B cell (primary cell): ENCODE results near the gene TEAD1. TPM values are rescaled to one million over a fixed set of nuclear protein-coding genes. Genes with fewer than 3 reads are reported as not detected.

ENCODE experiments used
- ATAC-seq: fragments of 200-7000 bp; cut with Tn5 transposase; one replicate; pipeline ENCODE4 v1.10.0; 2021; ENCODE audit warnings: low read depth, mild to moderate bottlenecking, moderate number of reproducible peaks, moderate library complexity
- CTCF ChIA-PET: fragments of 350-600 bp; sonication (Branson Sonifier 250); formaldehyde crosslinking; loops from one replicate; lab custom pipeline; 2021; ENCODE audit warnings: antibody characterized with exemption, inconsistent platforms; lab: Charles Lee
- POLR2A ChIA-PET: fragments of 350-600 bp; sonication (Branson Sonifier 250); formaldehyde crosslinking; loops from one replicate; lab custom pipeline; 2021; ENCODE audit warnings: antibody characterized with exemption; lab: Charles Lee
- DNase-seq: peaks from one replicate; pipeline ENCODE4 v3.0.0; 2013
- H2AFZ ChIP-seq: 2 replicates; pipeline ENCODE4 v1.6.1; 2012; ENCODE audit warnings: mild to moderate bottlenecking, low read depth, low read length; ENCODE audit not compliant: insufficient read depth, poor library complexity, severe bottlenecking
- H3K27ac ChIP-seq, 2 donors: 1 replicate in 1 of 2; 2 replicates in 1 of 2; pipeline ENCODE4 v1.5.1; 2012 to 2013; ENCODE audit warnings: low read length in 2 of 2, mild to moderate bottlenecking in 2 of 2, moderate library complexity in 1 of 2
- H3K27me3 ChIP-seq, 4 experiments: fragments of 200-600 bp in 1 of 4; sonication (generic) in 1 of 4; replicated peaks in 1 of 4; 1 replicate in 2 of 4; 2 replicates in 2 of 4; pipeline versions ENCODE4 v1.6.1 to v1.7.0; 2013 to 2016; ENCODE audit warnings: low read length in 3 of 4, mild to moderate bottlenecking in 2 of 4, mixed read lengths in 1 of 4, moderate library complexity in 1 of 4; ENCODE audit not compliant: insufficient read depth in 4 of 4, control insufficient read depth in 3 of 4; ENCODE audit errors: control extremely low read depth in 1 of 4
- H3K36me3 ChIP-seq, 2 experiments: replicated peaks in 1 of 2; 1 replicate in 1 of 2; 2 replicates in 1 of 2; pipeline versions ENCODE4 v1.6.1 to v1.7.1; 2013; ENCODE audit warnings: low read length in 1 of 2; ENCODE audit not compliant: insufficient read depth in 2 of 2, control insufficient read depth in 1 of 2; ENCODE audit errors: control extremely low read depth in 1 of 2, extremely low read depth in 1 of 2
- H3K4me1 ChIP-seq, 2 donors: fragments of 200-600 bp in 1 of 2; sonication (generic) in 1 of 2; 1 replicate in 1 of 2; 2 replicates in 1 of 2; pipeline versions ENCODE4 v1.5.1 to v1.6.1; 2013 to 2017; ENCODE audit warnings: low read length in 2 of 2; ENCODE audit not compliant: control insufficient read depth in 2 of 2, insufficient read depth in 2 of 2
- H3K4me2 ChIP-seq: replicated peaks from 2 replicates; pipeline ENCODE3; 2012; ENCODE audit warnings: mild to moderate bottlenecking, low read depth, low read length; ENCODE audit not compliant: poor library complexity, severe bottlenecking
- H3K4me3 ChIP-seq, 5 experiments: fragments of 200-600 bp in 1 of 5; sonication (generic) in 1 of 5; 1 replicate in 3 of 5; 2 replicates in 2 of 5; pipeline versions ENCODE4 v1.5.1 to v1.7.0; 2011 to 2016; ENCODE audit warnings: low read length in 4 of 5, mild to moderate bottlenecking in 4 of 5, low read depth in 2 of 5, control low read depth in 1 of 5, moderate library complexity in 1 of 5; ENCODE audit not compliant: insufficient read depth in 1 of 5; ENCODE audit errors: control extremely low read depth in 1 of 5, extremely low read depth in 1 of 5
- H3K79me2 ChIP-seq: fragments of 200-600 bp; sonication (generic); one replicate; pipeline ENCODE4 v1.6.0; 2016; ENCODE audit warnings: low read length; ENCODE audit not compliant: control insufficient read depth, insufficient read depth
- H3K9ac ChIP-seq: fragments of 200-600 bp; sonication (generic); 2 replicates; pipeline ENCODE4 v1.6.1; 2017; ENCODE audit warnings: mild to moderate bottlenecking, low read length, moderate library complexity
- H3K9me3 ChIP-seq, 3 donors: one replicate each; pipeline versions ENCODE4 v1.6.1 to v1.7.1; 2013; ENCODE audit warnings: low read length in 2 of 3; ENCODE audit not compliant: control insufficient read depth in 2 of 3, insufficient read depth in 1 of 3; ENCODE audit errors: control extremely low read depth in 1 of 3
- H4K20me1 ChIP-seq: 2 replicates; pipeline ENCODE4 v1.6.0; 2012; ENCODE audit warnings: mild to moderate bottlenecking, low read length; ENCODE audit not compliant: insufficient read depth, control insufficient read depth, poor library complexity, severe bottlenecking
- H3K27ac Mint-ChIP-seq: one replicate; pipeline ENCODE4 v1.8.0; 2021; ENCODE audit warnings: mixed read lengths
- H3K27me3 Mint-ChIP-seq: one replicate; pipeline ENCODE4 v1.8.0; 2021; ENCODE audit warnings: mixed read lengths
- H3K4me1 Mint-ChIP-seq: one replicate; pipeline ENCODE4 v1.8.0; 2021; ENCODE audit warnings: mixed read lengths
- H3K4me3 Mint-ChIP-seq: one replicate; pipeline ENCODE4 v1.8.0; 2021; ENCODE audit warnings: mixed read lengths
- H3K9me3 Mint-ChIP-seq: one replicate; pipeline ENCODE4 v1.8.0; 2022; ENCODE audit warnings: mixed read lengths; ENCODE audit not compliant: insufficient read depth
- CTCF ChIP-seq: fragments of 200-600 bp; IDR thresholded peaks from one replicate; pipeline ENCODE4 v1.8.0; 2022; ENCODE audit warnings: antibody characterized with exemption, mild to moderate bottlenecking
- EZH2 ChIP-seq: IDR thresholded peaks from 2 replicates; pipeline ENCODE4 v1.6.1; 2012; ENCODE audit warnings: borderline replicate concordance, low read depth, mild to moderate bottlenecking, moderate library complexity, low read length; ENCODE audit not compliant: insufficient read depth, poor library complexity, severe bottlenecking
- WGBS: methylation state at CpG from one replicate; pipeline ENCODE4 v1.1.5; 2013; ENCODE audit warnings: missing lambda C conversion rate; ENCODE audit not compliant: insufficient coverage; 5-methylcytosine and 5-hydroxymethylcytosine counted together
- intact Hi-C: fragments of 100-400 bp; cut with micrococcal nuclease; formaldehyde crosslinking; loops from one replicate; pipeline ENCODE4 v1.10.0; 2022
- polyA plus RNA-seq: library from polyadenylated mRNA; depleted of rRNA; stranded (reverse); fragments of >200 nt; gene quantifications from 2 replicates; pipeline ENCODE4 v1.2.3, GENCODE V29; 2012
- total RNA-seq, 2 donors: library from RNA; stranded (reverse); fragments of 120-200 nt in 1 of 2; gene quantifications; 1 replicate in 1 of 2; 2 replicates in 1 of 2; pipeline versions ENCODE4 v1.2.3 to v1.2.4, GENCODE V29; 2013 to 2022

Gene TEAD1
- total and polyA plus RNA-seq, 2 donors (not counting 1 experiment from before 2014, with no cell fraction given), result 0.30 TPM; not detected in 1

- Histone ChIP-seq H3K4me1 (no peaks in the 10 kb centered on the region), H3K9ac (no peak overlapping the region)
Observed at GRCh38 chr11:12693094-12693478, 18.9 kb downstream of the TEAD1 start.

More at GRCh38 chr11:12693094-12693478, 18.9 kb downstream of the TEAD1 start:
- H3K79me2 ChIP-seq, result no peaks in the 10 kb centered on the region
- Mint-ChIP-seq H3K27me3 (peaks cover 47% of the 10 kb centered on the region), H3K4me1 (no peaks in the 10 kb centered on the region), H3K4me3 (no peak overlapping the region), H3K9me3 (peaks cover 2% of the 10 kb centered on the region), H3K27ac (no peak overlapping the region)
- peaks cover 0 to 30% (median 15%) of the 10 kb centered on the region in 4 experiments for H3K27me3 ChIP-seq
- ChIA-PET CTCF (no interaction called here), POLR2A (no interaction called here)
- no peak overlapping the region for H3K27ac ChIP-seq
- H3K36me3 ChIP-seq, result no peaks in the 10 kb centered on the region
- no peak overlapping the region for H3K4me2 ChIP-seq
- peaks cover 0 to 1% (median 0%) of the 10 kb centered on the region in 3 donors for H3K9me3 ChIP-seq
- H3K4me3 ChIP-seq, result no peak overlapping the region
- ATAC-seq (no peak), DNase-seq (no peak)
- no peak overlapping the region for H2AFZ ChIP-seq
- WGBS, result 86% methylated on average over 4 of the region's 5 CpGs
- intact Hi-C loops, result no loop called here
- no peak for TF ChIP-seq EZH2
- no peak for TF ChIP-seq CTCF
- H4K20me1 ChIP-seq, result no peaks in the 10 kb centered on the region
